HepG2 (cell line): ENCODE results near the gene ADCY1. TPM values are rescaled to one million over a fixed set of nuclear protein-coding genes. Genes with fewer than 3 reads are reported as not detected.

Experiments used
- CTCF ChIP-seq: sonication (generic); formaldehyde crosslinking; IDR thresholded peaks from 2 replicates; pipeline ENCODE4 v1.5.0; 2020; ENCODE audit warnings: mild to moderate bottlenecking, missing genetic modification reagents, moderate library complexity
- FOXO4 ChIP-seq: sonication (generic); formaldehyde crosslinking; conservative IDR thresholded peaks from 2 replicates; pipeline ENCODE4 v1.8.1; 2023; ENCODE audit warnings: missing genetic modification reagents
- MXD4 ChIP-seq: IDR thresholded peaks from 2 replicates; pipeline ENCODE4 v1.6.1; 2016; ENCODE audit warnings: mild to moderate bottlenecking, missing biosample characterization, missing genetic modification reagents
- SAFB2 ChIP-seq: sonication (generic); formaldehyde crosslinking; IDR thresholded peaks from 2 replicates; pipeline ENCODE4 v1.5.1; 2020; ENCODE audit warnings: missing genetic modification reagents, low read depth, mild to moderate bottlenecking, borderline replicate concordance
- TEAD3 ChIP-seq: optimal IDR thresholded peaks from 2 replicates; pipeline ENCODE3; 2016; ENCODE audit warnings: borderline replicate concordance
- ZBTB40 ChIP-seq, 2 experiments: fragments of 450-650 bp in 1 of 2; sonication (generic) in 1 of 2; formaldehyde crosslinking in 1 of 2; IDR thresholded peaks; 2 replicates each; pipeline versions ENCODE4 v1.6.1 to v1.8.0; 2016 to 2022; ENCODE audit warnings: antibody characterized with exemption in 1 of 2, mild to moderate bottlenecking in 1 of 2, missing genetic modification reagents in 1 of 2
- ZFP37 ChIP-seq: sonication (generic); formaldehyde crosslinking; IDR thresholded peaks from 2 replicates; pipeline ENCODE4 v1.4.0; 2020; ENCODE audit warnings: missing genetic modification reagents, borderline replicate concordance
- ZNF274 ChIP-seq: sonication (generic); formaldehyde crosslinking; IDR thresholded peaks from 2 replicates; pipeline ENCODE4 v1.5.1; 2020; ENCODE audit warnings: mild to moderate bottlenecking, missing genetic modification reagents
- ZNF33A ChIP-seq: sonication (generic); formaldehyde crosslinking; IDR thresholded peaks from 2 replicates; pipeline ENCODE4 v1.5.1; 2020; ENCODE audit warnings: missing genetic modification reagents, mild to moderate bottlenecking, moderate library complexity, borderline replicate concordance
- ZNF841 ChIP-seq: sonication (generic); formaldehyde crosslinking; IDR thresholded peaks from 2 replicates; pipeline ENCODE4 v1.8.1; 2023; ENCODE audit warnings: missing genetic modification reagents, borderline replicate concordance
- polyA plus RNA-seq, 8 experiments: library from polyadenylated mRNA; depleted of rRNA in 3 of 8; stranded (reverse) in 7 of 8; unstranded in 1 of 8; fragments of >200 nt; fragmentation: Illumina TruSeq in 4 of 8; extraction: Trizol in 4 of 8; gene quantifications; 2 replicates each; pipeline versions ENCODE4 v1.2.1 to v1.2.3, GENCODE V29; 2011 to 2016; ENCODE audit warnings: low read depth in 4 of 8, missing spikeins in 1 of 8, mixed read lengths in 1 of 8; ENCODE audit not compliant: insufficient read depth in 1 of 8
- total RNA-seq, 5 experiments: library from RNA; depleted of rRNA; stranded (reverse); fragments of >200 nt; fragmentation: Illumina TruSeq; extraction: Trizol; gene quantifications; 2 replicates each; pipeline ENCODE4 v1.2.3, GENCODE V29; 2016; ENCODE audit warnings: low read depth in 1 of 5
- TF ChIP-seq, protein P1 (sequence below): sonication (generic); formaldehyde crosslinking; IDR thresholded peaks from 2 replicates; pipeline ENCODE4 v1.4.0; 2020; ENCODE audit warnings: missing genetic modification reagents

ADCY1 gene
- total and polyA plus RNA-seq, 2 of the 13 experiments (the other 11 are each of a cell fraction or from before 2014, with no cell fraction given) = 0.80 to 1.2 TPM

GRCh38 chr7:45625714-45626440, 51.7 kb downstream of the ADCY1 start (continued):
- no peak for TF ChIP-seq ZBTB40 (IDR thresholded peaks at IDR 0.05)
- TF ChIP-seq ZBTB40 (CRISPR knock-in tag; IDR thresholded peaks at IDR 0.05) = no peak
- TF ChIP-seq ZFP37 = no peak
- TF ChIP-seq, protein P1, sequence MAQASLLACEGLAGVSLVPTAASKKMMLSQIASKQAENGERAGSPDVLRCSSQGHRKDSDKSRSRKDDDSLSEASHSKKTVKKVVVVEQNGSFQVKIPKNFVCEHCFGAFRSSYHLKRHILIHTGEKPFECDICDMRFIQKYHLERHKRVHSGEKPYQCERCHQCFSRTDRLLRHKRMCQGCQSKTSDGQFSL = no peak
- no peak for TF ChIP-seq CTCF (CRISPR knock-in tag)
- no peak for TF ChIP-seq ZNF841 (CRISPR knock-in tag)
- TF ChIP-seq MXD4 (CRISPR knock-in tag) = no peak
- no peak for TF ChIP-seq ZNF274
- TF ChIP-seq TEAD3 = no peak
- no peak for TF ChIP-seq ZNF33A (CRISPR knock-in tag)
- TF ChIP-seq FOXO4 (CRISPR knock-in tag) = no peak
- TF ChIP-seq SAFB2 = no peak
- TF ChIP-seq, all 625 proteins: peak for 0
